ENCODE data around the gene ALK. TPM values are rescaled to one million over a fixed set of nuclear protein-coding genes. Genes with fewer than 3 reads are reported as not detected.

The ALK gene
- total and polyA plus RNA-seq, 2 donors (not counting 1 experiment from before 2014, with no cell fraction given), result under 0.01 to 0.02 TPM

GRCh38 chr2:29731948-29732347 is 189.4 kb downstream of the ALK start:
- no peak overlapping the region for H2AFZ ChIP-seq (ENCODE audit: low read length)
- H3K4me1 ChIP-seq (ENCODE audit: control insufficient read depth, extremely low read depth, insufficient read depth, low read length), result no peaks in the 10 kb centered on the region
- H3K36me3 ChIP-seq (ENCODE audit: control insufficient read depth, insufficient read depth, low read length), result no peaks in the 10 kb centered on the region
- H3K4me2 ChIP-seq (ENCODE audit: extremely low read depth, insufficient read depth, low read length), result no peak overlapping the region
- no peak for TF ChIP-seq EZH2 (IDR thresholded peaks at IDR 0.05; ENCODE audit: low read length, missing control alignments)
- TF ChIP-seq CTCF (conservative IDR thresholded peaks at IDR 0.05 in 1 of 2, IDR thresholded peaks at IDR 0.05 in 1 of 2; ENCODE audit: low read depth in 1 of 2, low read length in 2 of 2), result no peak
- H3K79me2 ChIP-seq (ENCODE audit: control insufficient read depth, insufficient read depth, low read length), result no peaks in the 10 kb centered on the region
- H3K9ac ChIP-seq (ENCODE audit: insufficient read depth, low read length), result no peak overlapping the region
- no peak overlapping the region for H3K4me3 ChIP-seq (replicated peaks in 1 of 4; ENCODE audit: control extremely low read depth in 1 of 4, insufficient read depth in 1 of 4, low read depth in 3 of 4, low read length in 4 of 4)
- H3K27ac ChIP-seq (ENCODE audit: insufficient read depth, low read length), result no peak overlapping the region
- no peaks in the 10 kb centered on the region for H4K20me1 ChIP-seq (ENCODE audit: control insufficient read depth, extremely low read depth, insufficient read depth, low read length)
- DNase-seq (ENCODE audit: low read depth in 2 of 2), result no peak
- no peaks in the 10 kb centered on the region for H3K27me3 ChIP-seq (ENCODE audit: control insufficient read depth, insufficient read depth, low read length)
- no peaks in the 10 kb centered on the region for H3K9me3 ChIP-seq (ENCODE audit: control insufficient read depth, insufficient read depth, low read depth, low read length)

DNA sequence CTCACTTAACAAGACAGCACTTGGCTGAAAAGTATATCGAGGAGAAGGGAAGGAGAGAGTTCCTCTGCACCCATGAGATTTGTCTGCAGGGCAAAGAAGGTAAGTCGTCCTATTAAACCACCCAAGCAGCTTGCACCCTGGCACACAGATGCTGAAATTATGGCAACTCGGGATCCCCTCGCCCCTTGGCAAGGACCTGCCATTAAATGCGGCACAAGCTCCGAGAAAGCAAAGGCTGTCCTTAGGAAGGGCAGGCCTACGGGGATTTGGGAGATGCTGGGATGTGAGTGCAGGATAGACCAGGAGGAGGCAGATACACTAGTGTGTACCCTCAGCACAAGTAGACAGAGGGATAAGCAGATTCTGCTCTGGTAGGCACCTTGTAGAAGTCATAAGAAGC is 191.5 kb downstream of the ALK start:
- Histone ChIP-seq H3K4me1 (ENCODE audit: control insufficient read depth, extremely low read depth, insufficient read depth, low read length) (no peaks in the 10 kb centered on the region), H3K9ac (ENCODE audit: insufficient read depth, low read length) (no peak overlapping the region), H3K9me3 (ENCODE audit: control insufficient read depth, insufficient read depth, low read depth, low read length) (no peaks in the 10 kb centered on the region), H3K4me2 (ENCODE audit: extremely low read depth, insufficient read depth, low read length) (no peak overlapping the region), H3K36me3 (ENCODE audit: control insufficient read depth, insufficient read depth, low read length) (no peaks in the 10 kb centered on the region), H3K27me3 (ENCODE audit: control insufficient read depth, insufficient read depth, low read length) (no peaks in the 10 kb centered on the region), H3K79me2 (ENCODE audit: control insufficient read depth, insufficient read depth, low read length) (no peaks in the 10 kb centered on the region), H4K20me1 (ENCODE audit: control insufficient read depth, extremely low read depth, insufficient read depth, low read length) (no peaks in the 10 kb centered on the region), H3K27ac (ENCODE audit: insufficient read depth, low read length) (no peak overlapping the region), H2AFZ (ENCODE audit: low read length) (no peak overlapping the region), H3K4me3 (replicated peaks in 1 of 4; ENCODE audit: control extremely low read depth in 1 of 4, insufficient read depth in 1 of 4, low read depth in 3 of 4, low read length in 4 of 4) (no peak overlapping the region)
- no peak for DNase-seq (ENCODE audit: low read depth in 2 of 2)
- TF ChIP-seq EZH2 (IDR thresholded peaks at IDR 0.05; ENCODE audit: low read length, missing control alignments) (no peak), CTCF (conservative IDR thresholded peaks at IDR 0.05 in 1 of 2, IDR thresholded peaks at IDR 0.05 in 1 of 2; ENCODE audit: low read depth in 1 of 2, low read length in 2 of 2) (no peak)

DNA sequence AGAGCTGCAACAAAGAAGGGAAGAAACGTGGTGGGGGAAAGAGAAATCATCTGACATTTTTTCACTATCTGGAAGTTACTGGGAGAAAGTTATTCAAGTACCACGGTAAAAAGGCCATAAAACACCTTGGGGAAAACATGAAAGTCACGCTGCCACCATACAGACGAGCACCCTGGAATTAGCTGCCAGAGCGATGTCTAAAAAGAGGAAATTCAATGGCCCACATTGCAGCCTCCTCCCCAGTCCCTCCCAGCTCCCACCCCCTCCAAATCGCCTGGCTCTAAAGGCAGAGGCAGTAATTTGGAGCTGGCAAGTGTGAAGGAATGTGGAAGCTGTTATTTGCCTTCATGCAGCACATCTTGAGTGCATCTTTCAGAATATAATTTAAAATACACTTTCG is 192.0 kb downstream of the ALK start:
- no peak for TF ChIP-seq EZH2 (IDR thresholded peaks at IDR 0.05; ENCODE audit: low read length, missing control alignments)
- TF ChIP-seq CTCF (conservative IDR thresholded peaks at IDR 0.05 in 1 of 2, IDR thresholded peaks at IDR 0.05 in 1 of 2; ENCODE audit: low read depth in 1 of 2, low read length in 2 of 2), result no peak
- Histone ChIP-seq H3K4me3 (replicated peaks in 1 of 4; ENCODE audit: control extremely low read depth in 1 of 4, insufficient read depth in 1 of 4, low read depth in 3 of 4, low read length in 4 of 4) (no peak overlapping the region), H2AFZ (ENCODE audit: low read length) (no peak overlapping the region), H3K9ac (ENCODE audit: insufficient read depth, low read length) (no peak overlapping the region), H3K9me3 (ENCODE audit: control insufficient read depth, insufficient read depth, low read depth, low read length) (no peaks in the 10 kb centered on the region), H3K36me3 (ENCODE audit: control insufficient read depth, insufficient read depth, low read length) (no peaks in the 10 kb centered on the region), H3K27me3 (ENCODE audit: control insufficient read depth, insufficient read depth, low read length) (no peaks in the 10 kb centered on the region), H3K4me2 (ENCODE audit: extremely low read depth, insufficient read depth, low read length) (no peak overlapping the region), H3K79me2 (ENCODE audit: control insufficient read depth, insufficient read depth, low read length) (no peaks in the 10 kb centered on the region), H3K27ac (ENCODE audit: insufficient read depth, low read length) (no peak overlapping the region), H4K20me1 (ENCODE audit: control insufficient read depth, extremely low read depth, insufficient read depth, low read length) (no peaks in the 10 kb centered on the region), H3K4me1 (ENCODE audit: control insufficient read depth, extremely low read depth, insufficient read depth, low read length) (no peaks in the 10 kb centered on the region)
- no peak for DNase-seq (ENCODE audit: low read depth in 2 of 2)
